HS-27A (cell line): ENCODE measurements around the gene CD207.
"Not testable (repeated sequence)": the region's sequence is repeated elsewhere in the genome, so short reads cannot be mapped to it uniquely, and the experiment has no call there.

Experiments
- DNase-seq: peaks from one replicate; pipeline ENCODE4 v3.0.0-alpha.2; 2012; ENCODE audit warnings: low read depth, missing footprints

The CD207 gene

GRCh38 chr2:70835643-70836042 lies at the start of gene CD207:
Gene CD207, minus strand, starts transcription at chr2:70835816. Its CDS starts 40 bp downstream, at chr2:70835776.
- DNase-seq, result no peak

DNA sequence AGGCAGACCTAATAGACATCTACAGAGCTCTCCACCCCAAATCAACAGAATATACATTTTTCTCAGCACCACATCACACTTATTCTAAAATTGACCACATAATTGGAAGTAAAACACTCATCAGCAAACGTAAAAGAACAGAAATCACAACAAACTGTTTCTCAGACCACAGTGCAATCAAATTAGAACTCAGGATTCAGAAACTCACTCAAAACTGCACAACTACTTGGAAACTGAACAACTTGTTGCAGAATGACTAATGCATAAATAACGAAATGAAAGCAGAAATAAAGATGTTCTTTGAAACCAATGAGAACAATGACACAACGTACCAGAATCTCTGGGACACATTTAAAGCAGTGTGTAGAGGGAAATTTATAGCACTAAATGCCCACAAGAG lies 42.9 kb upstream of the CD207 start:
- not testable (repeated sequence) for DNase-seq

DNA sequence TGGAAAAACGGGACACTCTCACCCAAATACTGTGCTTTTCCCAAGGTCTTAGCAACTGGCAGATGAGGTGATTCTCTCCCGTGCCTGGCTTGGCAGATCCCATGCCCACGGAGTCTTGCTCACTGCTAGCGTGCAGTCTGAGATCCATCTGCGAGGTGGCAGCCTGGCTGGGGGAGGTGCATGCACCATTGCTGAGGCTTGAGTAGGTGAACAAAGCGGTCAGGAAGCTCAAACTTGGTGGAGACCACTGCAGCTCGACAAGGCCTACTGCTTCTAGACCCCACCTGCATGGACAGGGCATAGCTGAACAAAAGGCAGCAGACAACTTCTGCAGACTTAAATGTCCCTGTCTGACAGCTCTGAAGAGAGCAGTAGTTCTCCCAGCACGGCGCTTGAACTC lies 40.5 kb upstream of the CD207 start:
- DNase-seq, result not testable (repeated sequence)

DNA sequence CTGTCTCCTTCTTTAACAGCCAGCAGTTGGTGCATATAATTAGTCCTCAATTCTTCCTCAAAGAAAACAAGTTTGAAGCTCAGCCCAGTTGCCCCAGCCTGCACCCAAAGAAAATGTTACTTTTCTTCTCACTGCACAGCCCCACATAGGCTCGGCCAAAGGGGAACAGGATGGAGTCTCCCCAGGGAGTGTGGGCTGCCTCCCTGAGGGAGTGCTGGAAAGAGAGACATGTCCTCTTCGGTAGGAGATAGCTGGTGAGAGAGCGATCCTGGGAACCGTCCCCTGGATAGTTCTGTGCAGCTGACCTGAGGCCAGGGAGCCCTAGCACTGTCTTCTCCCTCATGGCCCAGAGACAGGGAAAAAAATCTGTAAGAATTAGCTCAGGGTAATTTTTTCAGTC lies 37.9 kb upstream of the CD207 start:
- no peak for DNase-seq

DNA sequence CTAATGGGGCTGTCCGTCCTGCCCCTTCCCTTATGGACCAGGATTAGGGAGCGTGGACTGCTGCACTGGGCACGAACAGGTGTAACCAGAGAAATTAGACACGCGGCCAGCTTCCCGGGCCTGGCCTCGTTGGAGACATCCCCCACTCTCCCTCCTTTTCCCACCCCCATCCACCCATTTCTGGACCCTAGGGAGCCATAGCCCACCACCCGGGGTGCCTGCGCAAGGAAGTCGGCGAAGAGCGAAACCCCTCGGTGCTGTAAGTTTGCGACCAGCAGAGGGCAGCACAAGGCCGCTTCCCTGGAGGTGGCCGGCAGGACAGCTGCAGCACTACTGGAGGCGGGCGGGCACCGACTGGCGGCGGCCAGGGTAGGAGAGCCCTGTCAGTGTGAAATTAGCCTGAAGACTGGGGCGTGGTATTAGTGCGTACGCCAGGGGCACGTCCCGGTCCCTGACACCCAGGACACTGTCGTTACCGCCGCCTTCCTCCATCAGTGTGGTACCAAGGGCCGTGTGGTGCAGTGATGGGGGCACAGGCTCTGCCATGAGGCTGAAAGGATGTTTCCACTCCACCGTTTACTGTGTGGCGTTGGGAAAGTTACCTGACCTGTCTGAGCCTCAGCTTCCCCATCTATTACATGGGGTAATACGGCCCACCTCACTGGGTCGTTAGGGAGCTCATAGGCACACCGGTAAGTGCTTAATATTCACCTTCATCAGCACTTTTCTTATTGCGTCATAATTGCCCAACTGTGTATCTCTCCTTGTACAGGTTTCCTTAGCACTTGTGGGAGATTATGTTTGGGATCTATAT lies 36.0 kb upstream of the CD207 start:
- DNase-seq, result peak; percentile 17

DNA sequence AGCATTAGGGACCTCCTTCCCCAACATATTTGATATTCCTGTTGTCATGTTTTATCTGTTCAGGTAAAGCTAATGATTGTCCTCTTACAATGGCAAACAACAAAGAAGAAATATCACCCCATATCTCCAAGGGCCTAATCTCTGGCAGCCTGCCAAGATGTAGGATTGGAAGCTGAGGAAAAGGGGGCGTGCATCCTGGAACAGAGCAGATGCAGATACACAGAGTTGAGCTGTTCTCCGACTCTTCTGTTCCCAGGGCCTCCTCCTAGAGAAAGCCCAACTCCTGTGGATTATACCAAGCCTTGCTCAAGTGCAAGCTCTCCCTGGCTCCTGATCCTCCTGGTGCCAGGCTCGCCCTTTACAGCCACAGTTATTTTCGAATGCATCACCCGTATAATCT lies 35.2 kb upstream of the CD207 start:
- DNase-seq, result no peak

DNA sequence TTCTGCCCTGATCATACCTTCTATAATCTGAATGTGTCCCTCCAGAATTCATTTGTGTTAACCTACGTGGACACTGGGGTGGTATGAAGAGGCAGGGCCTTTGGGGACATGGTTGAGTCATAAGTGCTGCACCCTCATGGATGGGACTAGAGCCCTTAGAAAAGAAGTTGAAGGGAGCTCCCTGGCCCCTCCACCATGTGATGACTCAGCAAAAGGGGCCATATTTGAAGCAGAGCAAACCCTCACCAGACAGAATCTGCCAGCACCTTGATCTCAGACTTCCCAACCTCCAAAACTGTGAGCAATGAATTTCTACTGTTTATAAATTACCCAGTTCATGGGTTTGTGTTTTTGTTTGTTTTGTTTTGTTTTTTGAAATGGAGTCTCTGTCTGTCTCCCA lies 33.4 kb upstream of the CD207 start:
- DNase-seq, result no peak

DNA sequence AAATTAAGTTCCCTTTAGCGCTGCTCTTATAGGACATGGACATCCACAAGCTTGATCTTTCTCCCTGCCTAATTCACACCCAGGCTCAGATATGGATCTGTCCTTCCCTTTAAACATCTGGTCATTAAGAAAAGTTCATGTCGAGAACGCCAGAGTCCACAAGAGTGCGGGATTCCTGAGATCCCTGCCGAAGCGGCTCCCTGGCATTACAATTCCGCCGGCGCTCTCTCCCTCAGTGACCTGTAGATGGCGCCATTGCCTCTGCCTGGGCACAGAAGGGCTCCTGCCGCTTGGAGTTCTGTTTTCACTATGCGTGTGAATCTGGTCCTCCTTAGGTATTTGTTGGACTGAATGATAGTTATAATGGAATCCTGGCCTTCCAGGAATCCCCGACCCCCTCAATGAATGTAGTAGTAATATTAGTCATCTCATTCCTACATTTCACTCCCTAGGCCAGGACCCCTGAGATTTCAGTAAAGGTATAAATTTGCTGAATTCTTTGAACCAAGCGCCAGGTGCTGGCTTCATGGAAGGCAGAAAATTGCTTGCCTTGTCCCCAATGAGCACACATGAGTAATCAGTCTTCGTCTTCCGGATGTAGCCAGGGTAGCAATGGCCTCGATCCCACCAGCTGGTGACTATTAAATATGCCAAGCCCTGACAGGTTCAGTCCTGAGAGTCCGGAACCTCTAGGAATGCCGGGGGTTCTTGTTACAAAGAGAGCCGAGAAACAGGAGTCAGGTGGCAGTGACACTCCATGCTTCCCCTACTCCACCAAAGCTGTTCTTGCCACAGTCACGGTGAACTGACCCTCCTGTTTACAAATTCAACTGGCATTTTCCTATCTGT lies 26.4 kb upstream of the CD207 start:
- DNase-seq, result no peak

DNA sequence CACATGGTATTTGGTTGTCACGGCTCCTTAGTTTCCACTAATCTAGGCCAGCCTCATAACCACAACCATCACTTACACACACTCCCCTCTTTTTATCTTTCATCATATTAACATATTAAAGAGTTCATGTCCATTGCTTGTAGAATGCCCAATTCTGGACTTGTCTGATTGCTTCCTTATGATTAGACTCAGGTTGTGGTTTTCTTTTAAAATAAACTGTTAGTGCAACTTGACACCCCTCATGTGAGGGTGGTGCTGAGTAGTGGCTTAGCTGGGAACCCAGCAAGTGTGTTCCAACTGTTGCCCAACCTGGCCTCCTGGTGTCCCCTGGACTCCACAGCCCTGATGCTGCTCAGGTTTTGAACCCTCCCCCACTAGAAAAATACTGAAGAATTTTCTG lies 20.1 kb upstream of the CD207 start:
- DNase-seq, result no peak

GRCh38 chr2:70854411-70854810 lies 18.8 kb upstream of the CD207 start:
- no peak for DNase-seq

- no peak for DNase-seq
Measured at GRCh38 chr2:70852824-70853223, 17.2 kb upstream of the CD207 start.

DNA sequence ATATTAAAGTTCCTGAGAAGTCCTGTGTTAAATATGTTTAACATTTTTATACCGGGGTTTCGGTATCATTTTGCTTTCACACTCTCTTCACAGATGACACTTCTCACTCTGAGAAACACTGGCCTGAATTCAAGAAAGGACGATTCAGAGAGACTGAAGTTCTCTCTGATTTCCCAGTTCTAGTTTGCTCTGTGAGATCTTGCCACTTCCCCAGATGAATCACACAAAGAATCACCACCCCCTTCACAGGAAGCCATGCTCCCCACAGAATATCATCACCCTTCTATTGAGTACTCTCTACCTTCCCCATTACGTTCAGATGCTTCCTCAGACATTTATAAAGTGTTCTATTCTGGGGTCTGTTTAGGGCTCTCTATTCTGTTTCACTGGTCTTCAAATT lies 16.1 kb upstream of the CD207 start:
- DNase-seq, result no peak

DNA sequence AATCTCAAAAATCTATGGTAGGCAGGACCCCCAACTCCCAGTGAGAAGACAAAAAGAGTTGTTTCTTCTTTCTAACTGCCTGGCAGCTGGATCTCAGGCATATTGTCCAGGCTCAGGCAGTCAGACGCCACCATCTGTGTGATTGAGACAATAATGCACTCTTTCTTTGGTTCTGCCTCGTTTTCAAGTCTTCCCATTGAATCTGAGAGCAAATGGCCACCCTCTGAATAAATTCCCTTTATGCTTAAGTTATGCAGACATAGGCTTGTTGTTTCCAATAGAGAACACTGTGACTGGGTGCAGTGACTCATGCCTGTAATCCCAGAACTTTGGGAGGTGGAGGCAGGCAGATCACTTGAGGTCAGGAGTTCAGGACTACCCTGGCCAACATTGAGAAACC lies 15.3 kb upstream of the CD207 start:
- DNase-seq, result no peak

DNA sequence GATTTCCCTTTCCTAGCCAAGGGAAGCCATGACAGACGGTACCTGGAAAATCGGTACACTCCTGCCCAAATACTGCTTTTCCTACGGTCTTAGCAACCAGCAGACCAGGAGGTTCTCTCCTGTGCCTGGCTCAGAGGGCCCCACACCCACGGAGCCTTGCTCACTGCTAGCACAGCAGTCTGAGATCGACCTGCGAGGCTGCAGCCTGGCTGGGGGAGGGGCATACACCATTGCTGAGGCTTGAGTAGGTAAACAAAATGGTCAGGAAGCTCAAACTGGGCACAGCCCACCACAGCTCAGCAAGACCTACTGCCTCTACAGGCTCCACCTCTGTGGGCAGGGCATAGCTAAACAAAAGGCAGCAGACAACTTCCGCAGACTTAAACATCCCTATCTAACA lies 6.8 kb upstream of the CD207 start:
- DNase-seq, result no peak

GRCh38 chr2:70837980-70838925 lies 2.6 kb upstream of the CD207 start:
- no peak for DNase-seq

- DNase-seq, result no peak
Measured at GRCh38 chr2:70834881-70835280, 735 bp downstream of the CD207 start.

- no peak for DNase-seq
Measured at GRCh38 chr2:70834106-70834505, 1.5 kb downstream of the CD207 start.

DNA sequence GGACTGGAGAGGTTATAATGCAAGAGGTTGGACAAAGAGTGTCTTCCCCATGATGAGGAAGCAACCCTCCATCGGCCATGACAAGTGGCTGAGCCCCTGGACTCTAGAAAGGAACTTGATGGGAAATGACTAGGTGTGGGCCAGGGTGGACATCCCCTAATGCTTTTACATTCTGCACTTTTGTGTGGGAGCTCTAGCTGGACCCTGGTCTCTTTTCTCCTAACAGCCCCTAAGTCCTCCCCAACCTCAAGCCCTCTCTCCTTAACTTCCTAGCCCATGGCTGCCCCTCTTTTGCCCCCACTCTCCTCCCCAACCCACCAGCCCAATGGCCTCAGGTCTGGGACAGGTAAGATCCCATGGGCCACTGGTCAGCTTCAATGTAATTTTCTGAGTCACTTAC lies 2.4 kb downstream of the CD207 start:
- DNase-seq, result no peak

- no peak for DNase-seq
Measured at GRCh38 chr2:70832386-70832785, 3.2 kb downstream of the CD207 start.

GRCh38 chr2:70831861-70832260 lies 3.8 kb downstream of the CD207 start:
- no peak for DNase-seq

DNA sequence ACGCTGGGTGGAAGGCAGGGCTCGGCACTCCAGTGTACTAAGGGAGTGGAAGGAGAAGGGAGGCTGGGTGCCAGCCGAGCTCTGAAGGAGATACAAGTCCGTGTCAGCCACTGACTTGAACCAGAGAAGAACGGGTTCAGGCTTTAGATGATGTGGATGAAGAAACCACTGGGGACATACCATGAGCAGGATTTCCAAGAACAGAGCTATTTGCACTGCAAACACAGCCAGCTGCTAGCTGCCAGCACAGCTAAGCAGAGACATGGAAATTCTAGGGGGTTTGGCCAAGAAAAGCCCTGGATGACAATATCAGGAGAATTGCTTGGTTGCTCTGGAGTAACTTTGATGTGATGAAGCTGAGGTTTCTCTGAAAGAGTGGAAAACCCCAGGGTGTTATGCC lies 5.2 kb downstream of the CD207 start:
- DNase-seq, result no peak

DNA sequence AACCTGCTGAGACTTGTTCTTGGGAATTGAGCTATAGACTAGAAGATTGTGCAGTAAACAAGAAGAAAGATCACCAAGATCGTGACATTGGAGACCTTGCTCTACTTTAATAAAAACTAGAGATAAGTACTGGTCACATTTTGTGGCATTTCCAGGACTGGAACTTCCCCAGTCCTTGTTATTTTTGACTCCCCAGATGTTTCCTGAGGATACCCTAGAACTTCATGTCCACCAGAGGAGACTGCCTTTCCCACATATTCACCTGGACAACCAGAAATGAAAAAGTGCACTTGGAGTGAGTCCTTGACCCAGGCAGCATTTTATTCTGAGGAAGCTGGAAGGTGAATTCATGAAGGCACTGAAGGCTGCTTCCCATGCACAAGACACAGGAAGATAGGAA lies 5.7 kb downstream of the CD207 start:
- DNase-seq, result no peak
